GM12878 (cell line): Measurements from ENCODE around the gene EXOC3L4. TPM values are rescaled to one million over a fixed set of nuclear protein-coding genes. Genes with fewer than 3 reads are reported as not detected.

Experiments used
- IRF3 ChIP-seq: fragments of 450-650 bp; IDR thresholded peaks from 2 replicates; pipeline ENCODE4 v1.6.1; 2014; ENCODE audit warnings: mild to moderate bottlenecking
- IRF4 ChIP-seq: IDR thresholded peaks from 2 replicates; pipeline ENCODE4 v1.6.1; 2011; ENCODE audit warnings: low read depth, low read length
- ZBTB40 ChIP-seq: fragments of 450-650 bp; IDR thresholded peaks from 2 replicates; pipeline ENCODE4 v1.6.1; 2016; ENCODE audit warnings: mild to moderate bottlenecking, moderate library complexity, borderline replicate concordance
- ZNF24 ChIP-seq: fragments of 450-650 bp; IDR thresholded peaks from 2 replicates; pipeline ENCODE4 v1.6.1; 2017; ENCODE audit warnings: antibody characterized with exemption, mild to moderate bottlenecking
- polyA plus RNA-seq, 11 experiments: library from polyadenylated mRNA; depleted of rRNA in 4 of 11; unstranded in 6 of 11; stranded (reverse) in 5 of 11; fragments of >200 nt; fragmentation: Nextera tagmentation in 4 of 11; fragmentation: Illumina TruSeq in 1 of 11; extraction: Ambion mirVana in 4 of 11; extraction: Trizol in 1 of 11; gene quantifications; 1 replicate in 1 of 11; 2 replicates in 10 of 11; pipeline versions ENCODE4 v1.2.1 to v1.2.3, GENCODE V29; 2011 to 2016; ENCODE audit warnings: inconsistent platforms in 2 of 11, missing spikeins in 2 of 11, low read depth in 1 of 11
- total RNA-seq, 4 experiments: library from RNA; depleted of rRNA in 3 of 4; stranded (reverse); fragments of >200 nt in 3 of 4; fragmentation: Illumina TruSeq in 1 of 4; extraction: Trizol in 1 of 4; gene quantifications; 2 replicates each; pipeline versions ENCODE4 v1.2.1 to v1.2.3, GENCODE V29; 2013 to 2021
- TF ChIP-seq, protein P1 (sequence below): fragments of 450-650 bp; IDR thresholded peaks from 2 replicates; pipeline ENCODE4 v1.6.1; 2017; ENCODE audit warnings: mild to moderate bottlenecking, moderate library complexity
- TF ChIP-seq, protein P2 (sequence below): IDR thresholded peaks from 2 replicates; pipeline ENCODE4 v1.6.1; 2011; ENCODE audit warnings: borderline replicate concordance, low read depth, mild to moderate bottlenecking, moderate library complexity, mixed read lengths, low read length; ENCODE audit not compliant: insufficient read depth; ENCODE audit errors: extremely low read length

The EXOC3L4 gene
- total and polyA plus RNA-seq, 10 of the 15 experiments (the other 5 are each of a cell fraction or from before 2014, with no cell fraction given): not detected

DNA sequence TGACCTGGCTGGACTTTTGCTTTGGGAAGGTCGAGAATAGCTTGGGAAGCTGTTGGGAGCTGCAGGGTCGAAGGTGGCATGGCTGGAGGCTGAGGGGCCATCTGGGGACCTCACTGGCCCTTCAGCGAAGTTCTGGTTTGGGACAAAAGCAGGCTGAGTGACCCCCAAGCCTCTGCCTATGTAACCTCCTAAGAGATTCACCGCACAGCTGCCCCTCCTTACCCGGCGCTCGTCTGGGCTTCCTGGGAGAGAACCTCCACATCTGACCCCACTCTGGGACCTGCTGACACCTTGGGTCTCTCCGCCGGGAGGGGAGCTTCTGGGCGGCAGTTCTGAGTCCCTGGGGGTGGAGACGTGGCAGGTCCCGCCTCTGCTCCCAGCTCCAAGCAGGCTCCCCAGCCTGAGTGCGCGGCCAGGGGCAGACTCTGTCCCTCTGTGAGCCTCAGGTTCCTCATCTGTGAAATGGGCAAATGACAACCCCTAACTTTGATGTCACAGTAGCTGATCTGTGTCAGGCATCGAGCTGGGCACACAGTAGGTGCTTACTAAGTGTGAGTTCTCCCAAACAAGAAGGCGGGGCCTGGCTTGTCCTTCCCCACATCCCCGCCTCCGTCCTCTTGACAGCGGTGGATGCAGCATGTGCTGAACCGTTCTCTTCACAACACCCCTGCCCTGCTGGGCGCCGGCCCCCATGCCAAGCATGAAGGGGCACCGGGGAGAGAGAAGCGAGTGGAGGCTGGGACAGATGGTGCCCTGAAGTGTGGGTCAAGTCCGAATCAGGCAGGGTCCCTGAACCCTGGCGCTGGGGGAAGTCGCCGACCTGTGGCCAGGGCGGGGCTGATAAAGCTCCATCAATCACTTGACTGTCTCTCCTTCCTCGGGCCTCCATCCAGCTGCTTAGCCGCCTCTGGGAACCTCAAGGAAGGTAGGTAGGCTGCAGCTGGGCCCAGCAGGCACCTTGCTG lies 3.8 kb downstream of the EXOC3L4 start (continued):
- no peak for TF ChIP-seq ZNF24
- no peak for TF ChIP-seq IRF3
- TF ChIP-seq, protein P1, sequence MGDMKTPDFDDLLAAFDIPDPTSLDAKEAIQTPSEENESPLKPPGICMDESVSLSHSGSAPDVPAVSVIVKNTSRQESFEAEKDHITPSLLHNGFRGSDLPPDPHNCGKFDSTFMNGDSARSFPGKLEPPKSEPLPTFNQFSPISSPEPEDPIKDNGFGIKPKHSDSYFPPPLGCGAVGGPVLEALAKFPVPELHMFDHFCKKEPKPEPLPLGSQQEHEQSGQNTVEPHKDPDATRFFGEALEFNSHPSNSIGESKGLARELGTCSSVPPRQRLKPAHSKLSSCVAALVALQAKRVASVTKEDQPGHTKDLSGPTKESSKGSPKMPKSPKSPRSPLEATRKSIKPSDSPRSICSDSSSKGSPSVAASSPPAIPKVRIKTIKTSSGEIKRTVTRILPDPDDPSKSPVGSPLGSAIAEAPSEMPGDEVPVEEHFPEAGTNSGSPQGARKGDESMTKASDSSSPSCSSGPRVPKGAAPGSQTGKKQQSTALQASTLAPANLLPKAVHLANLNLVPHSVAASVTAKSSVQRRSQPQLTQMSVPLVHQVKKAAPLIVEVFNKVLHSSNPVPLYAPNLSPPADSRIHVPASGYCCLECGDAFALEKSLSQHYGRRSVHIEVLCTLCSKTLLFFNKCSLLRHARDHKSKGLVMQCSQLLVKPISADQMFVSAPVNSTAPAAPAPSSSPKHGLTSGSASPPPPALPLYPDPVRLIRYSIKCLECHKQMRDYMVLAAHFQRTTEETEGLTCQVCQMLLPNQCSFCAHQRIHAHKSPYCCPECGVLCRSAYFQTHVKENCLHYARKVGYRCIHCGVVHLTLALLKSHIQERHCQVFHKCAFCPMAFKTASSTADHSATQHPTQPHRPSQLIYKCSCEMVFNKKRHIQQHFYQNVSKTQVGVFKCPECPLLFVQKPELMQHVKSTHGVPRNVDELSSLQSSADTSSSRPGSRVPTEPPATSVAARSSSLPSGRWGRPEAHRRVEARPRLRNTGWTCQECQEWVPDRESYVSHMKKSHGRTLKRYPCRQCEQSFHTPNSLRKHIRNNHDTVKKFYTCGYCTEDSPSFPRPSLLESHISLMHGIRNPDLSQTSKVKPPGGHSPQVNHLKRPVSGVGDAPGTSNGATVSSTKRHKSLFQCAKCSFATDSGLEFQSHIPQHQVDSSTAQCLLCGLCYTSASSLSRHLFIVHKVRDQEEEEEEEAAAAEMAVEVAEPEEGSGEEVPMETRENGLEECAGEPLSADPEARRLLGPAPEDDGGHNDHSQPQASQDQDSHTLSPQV: no peak
- TF ChIP-seq ZBTB40: no peak
- no peak for TF ChIP-seq IRF4
- TF ChIP-seq, protein P2, sequence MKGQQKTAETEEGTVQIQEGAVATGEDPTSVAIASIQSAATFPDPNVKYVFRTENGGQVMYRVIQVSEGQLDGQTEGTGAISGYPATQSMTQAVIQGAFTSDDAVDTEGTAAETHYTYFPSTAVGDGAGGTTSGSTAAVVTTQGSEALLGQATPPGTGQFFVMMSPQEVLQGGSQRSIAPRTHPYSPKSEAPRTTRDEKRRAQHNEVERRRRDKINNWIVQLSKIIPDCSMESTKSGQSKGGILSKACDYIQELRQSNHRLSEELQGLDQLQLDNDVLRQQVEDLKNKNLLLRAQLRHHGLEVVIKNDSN: no peak
